MM.1S (cell line): ENCODE measurements around the gene SBF1.

Experiments used
- EZH2 ChIP-seq: fragments of 300-600 bp; sonication (generic); optimal IDR thresholded peaks from 2 replicates; pipeline ENCODE3; 2017; ENCODE audit warnings: low read depth, mild to moderate bottlenecking, antibody characterized with exemption, low read length, mixed read lengths
- TF ChIP-seq, protein P1 (sequence below): fragments of 300-600 bp; sonication (generic); IDR thresholded peaks from 2 replicates; pipeline ENCODE4 v1.5.1; 2016; ENCODE audit warnings: antibody characterized with exemption, low read length, mixed read lengths

DNA sequence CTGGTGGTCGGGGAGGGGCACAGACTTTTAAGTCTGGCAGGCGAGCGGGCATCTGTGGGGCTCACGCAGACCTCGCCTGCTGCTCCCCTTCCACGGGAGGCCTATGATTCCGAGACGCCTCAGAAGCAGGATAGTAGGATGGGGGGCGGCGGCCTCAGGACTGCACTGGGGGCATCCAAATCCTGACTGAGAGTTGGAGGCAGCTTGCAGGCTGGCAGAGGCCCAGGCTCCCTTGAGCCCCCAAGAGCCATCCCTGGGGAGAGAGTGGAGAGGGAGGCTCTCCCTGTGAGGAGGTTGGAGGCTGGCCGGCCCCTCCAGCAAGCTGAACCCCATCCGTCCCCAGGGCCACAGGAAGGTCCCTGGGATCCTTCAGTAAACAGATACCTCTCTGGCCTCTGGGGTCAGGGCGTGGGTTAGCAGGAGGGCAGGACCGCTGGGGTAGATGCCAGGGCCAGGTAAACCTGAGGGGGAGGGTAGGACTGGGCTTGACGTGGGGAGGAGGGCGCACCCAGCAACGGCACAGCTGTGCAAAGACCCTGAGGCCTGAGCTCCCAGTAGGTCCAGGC, 33.3 kb downstream of the SBF1 start:
- TF ChIP-seq, protein P1, sequence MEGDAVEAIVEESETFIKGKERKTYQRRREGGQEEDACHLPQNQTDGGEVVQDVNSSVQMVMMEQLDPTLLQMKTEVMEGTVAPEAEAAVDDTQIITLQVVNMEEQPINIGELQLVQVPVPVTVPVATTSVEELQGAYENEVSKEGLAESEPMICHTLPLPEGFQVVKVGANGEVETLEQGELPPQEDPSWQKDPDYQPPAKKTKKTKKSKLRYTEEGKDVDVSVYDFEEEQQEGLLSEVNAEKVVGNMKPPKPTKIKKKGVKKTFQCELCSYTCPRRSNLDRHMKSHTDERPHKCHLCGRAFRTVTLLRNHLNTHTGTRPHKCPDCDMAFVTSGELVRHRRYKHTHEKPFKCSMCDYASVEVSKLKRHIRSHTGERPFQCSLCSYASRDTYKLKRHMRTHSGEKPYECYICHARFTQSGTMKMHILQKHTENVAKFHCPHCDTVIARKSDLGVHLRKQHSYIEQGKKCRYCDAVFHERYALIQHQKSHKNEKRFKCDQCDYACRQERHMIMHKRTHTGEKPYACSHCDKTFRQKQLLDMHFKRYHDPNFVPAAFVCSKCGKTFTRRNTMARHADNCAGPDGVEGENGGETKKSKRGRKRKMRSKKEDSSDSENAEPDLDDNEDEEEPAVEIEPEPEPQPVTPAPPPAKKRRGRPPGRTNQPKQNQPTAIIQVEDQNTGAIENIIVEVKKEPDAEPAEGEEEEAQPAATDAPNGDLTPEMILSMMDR, result no peak
- no peak for TF ChIP-seq EZH2
